GM19239 (cell line): ENCODE results near the gene ERGIC1.
A peak's percentile ranks its signal among the peaks of the same experiment; 100 is the strongest.

Experiments
- DNase-seq: peaks from one replicate; pipeline ENCODE4 v3.0.0; 2011; ENCODE audit warnings: low spot score; ENCODE audit not compliant: insufficient read length
- FAIRE-seq: peaks from 2 replicates; lab custom pipeline; 2011; peaks lifted over from hg19 to GRCh38; lab: Jason Lieb, UNC

ERGIC1 gene

DNA sequence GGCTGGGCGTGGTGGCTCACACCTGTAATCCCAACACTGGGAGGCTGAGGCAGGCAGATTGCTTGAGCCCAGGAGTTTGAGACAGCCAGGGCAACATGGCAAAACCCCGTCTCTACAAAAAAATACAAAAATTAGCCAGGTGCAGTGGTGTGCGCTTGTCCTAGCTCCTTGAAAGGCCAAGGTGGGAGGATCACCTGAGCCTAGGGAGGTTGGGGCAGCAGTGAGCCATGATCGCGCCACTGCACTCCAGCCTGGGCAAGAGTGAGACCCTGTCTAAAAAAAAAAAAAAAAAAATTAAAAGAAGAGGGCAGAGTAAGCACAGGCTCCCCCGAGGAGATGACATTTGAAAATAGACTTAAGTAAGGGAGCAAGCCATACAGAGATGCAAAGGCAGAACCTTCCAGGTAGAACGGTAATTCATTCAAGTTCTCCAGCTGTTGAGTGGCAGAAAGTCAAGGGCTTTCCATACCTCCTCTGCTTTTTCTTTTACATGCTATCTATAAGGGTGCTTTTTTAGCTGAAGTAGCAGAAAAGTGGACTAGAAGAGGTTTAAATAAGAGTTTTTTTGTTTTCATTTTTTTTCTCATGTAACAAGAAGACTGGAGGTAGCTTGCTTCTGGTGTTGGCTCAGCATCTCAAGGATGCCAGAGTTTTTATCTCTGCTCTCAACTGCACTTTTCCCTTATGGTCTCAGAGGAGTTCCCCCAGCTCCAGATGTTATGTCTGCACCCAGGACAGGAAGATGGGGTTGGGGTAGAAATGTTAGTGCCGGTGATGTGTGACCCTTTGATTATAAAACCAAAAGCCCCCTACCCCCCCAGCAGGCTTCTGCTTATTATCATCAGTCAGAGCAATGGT, 40.8 kb downstream of the ERGIC1 start:
- FAIRE-seq (no peak), DNase-seq (no peak)

DNA sequence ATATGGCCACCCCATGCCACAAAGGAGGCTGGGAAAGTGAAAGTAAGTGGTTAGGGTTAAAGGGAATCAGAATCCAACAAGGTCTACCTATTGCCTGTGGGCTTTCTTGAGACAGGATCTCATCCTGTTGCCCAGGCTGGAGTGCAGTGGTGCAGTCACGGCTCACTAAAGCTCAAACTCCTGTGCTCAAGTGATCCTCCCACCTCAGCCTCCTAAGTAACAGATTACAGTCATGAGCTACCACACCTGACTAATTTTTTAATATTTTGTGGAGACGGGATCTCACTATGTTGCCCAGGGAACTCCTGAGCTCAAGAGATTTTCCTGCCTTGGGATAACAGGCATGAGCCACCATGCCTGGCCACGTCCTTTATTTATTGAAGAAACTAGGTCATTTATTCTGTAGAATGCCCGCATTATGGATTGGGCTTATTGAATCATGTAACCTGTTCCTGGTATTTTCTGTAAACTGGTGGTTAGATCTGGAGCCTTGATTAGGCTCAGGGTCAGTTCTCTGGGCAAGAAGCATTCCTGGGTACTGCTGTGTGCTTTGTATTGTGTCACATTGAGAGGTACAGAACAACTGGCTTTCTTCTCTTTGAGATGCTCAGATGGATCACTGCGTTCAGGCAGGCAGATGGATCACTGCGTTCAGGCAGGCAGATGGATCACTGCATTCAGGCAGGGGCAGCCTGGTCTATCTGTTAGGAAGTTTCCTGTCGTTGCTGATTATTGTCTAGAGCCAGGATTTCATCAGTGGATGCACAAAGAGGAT, 41.6 kb downstream of the ERGIC1 start:
- DNase-seq = no peak
- no peak for FAIRE-seq

DNA sequence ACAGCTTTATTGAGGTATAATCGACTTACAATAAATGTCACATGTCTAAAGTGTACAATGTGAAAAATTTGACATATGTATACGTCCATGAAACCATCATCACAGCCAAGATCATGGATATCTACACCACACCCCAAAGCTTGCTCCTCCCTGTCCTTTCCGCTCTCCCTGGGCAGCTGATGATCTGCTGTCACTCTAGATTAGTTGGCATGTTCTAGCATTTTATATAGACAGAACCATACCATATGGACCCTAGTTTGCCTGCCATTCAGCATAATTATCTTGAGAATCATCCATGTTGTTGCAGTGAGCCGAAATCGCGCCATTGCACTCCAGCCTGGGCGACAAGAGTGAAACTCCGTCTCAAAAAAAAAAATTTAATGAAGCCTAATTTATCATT, 42.5 kb downstream of the ERGIC1 start:
- FAIRE-seq (no peak), DNase-seq (no peak)

DNA sequence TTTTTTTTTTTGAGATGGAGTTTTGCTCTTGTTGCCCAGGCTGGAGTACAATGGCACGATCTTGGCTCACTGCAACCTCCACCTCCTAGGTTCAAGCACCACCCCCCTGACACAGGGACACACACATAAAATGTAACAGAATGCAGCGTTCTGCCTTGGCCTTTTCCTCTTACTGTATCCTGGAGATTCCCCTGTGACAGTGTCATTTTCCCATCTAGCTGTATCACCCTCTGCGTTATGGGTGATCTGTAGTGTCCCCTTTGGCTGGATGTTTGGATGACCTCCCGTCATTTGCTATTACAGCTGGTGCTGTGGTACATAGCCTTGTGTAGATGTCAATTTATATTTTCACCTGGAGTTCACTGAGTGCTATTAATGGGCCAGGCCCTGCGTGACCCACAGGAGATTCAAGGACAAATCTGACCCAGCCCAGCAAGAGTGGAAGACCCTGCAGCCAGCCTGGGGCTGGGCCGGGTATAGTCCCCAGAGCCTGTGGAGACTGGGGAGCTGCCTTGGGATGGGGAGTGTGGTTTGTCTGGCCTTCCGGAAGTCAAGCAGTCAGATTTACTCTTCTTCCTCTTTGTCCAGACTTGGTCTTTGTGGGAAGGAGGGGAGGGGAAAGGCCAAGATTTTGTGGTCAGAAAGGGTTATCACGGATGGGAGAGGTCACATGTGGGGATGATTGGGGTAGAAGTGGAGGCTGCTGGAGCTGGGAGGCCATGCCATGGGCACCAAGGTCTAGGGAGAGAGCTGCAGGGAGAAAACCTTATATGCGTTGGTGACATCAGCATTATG, 43.6 kb downstream of the ERGIC1 start:
- no peak for DNase-seq
- FAIRE-seq = no peak

DNA sequence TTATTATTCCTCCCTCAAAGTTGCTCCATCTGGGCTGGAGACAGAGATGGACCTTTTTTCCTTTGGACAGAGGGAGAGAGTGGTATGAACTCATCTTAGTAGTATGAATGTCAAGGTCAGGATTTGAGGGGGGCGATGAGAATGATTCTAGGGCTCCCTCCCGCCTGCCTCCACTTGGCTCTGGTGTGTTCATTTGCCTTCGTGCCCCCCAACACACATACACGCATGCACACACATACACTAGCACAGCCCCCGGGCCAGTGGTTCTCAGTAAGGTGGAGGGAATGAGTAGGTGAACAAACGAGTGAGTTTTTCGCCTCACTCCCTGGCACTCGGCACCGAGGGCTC, 44.5 kb downstream of the ERGIC1 start:
- no peak for DNase-seq
- no peak for FAIRE-seq

DNA sequence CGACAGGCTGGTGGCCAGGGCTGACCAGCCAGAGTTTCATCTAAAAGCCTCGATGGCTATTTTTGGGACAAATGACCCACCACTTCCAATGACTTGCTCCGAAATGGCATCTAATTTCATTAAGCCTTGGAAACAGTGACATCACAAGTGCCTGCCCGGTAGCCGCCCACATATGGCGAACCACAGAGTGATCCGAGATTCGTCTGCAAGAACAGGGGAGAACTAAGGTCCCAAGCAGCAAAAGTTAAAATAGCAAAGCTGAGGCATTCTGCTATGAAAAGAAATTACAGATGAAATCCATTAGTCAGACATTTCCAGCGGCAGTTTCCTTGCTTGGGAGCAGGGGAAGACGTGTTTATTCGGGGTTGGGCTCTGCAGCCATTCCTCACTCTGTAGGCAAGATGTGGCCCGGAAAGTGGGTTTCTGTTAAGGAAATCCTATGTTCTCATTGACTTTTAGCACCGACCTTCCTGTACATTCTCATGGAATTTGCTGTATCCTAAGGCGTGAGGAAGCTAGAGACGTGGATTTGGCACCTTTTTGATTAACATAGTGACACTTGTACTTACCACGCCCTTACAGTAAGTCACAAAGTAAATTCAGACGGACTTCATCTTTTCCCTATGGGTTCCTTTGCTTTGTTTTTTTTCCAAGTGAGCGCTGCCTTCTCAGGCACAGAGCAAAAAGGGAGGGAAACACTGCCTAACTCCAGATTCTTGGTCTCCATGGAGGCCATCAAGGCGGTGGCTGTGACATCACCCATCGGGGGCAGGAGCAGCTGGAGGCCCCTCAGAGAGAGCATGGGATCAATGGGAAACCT, 45.1 kb downstream of the ERGIC1 start:
- DNase-seq = no peak

DNA sequence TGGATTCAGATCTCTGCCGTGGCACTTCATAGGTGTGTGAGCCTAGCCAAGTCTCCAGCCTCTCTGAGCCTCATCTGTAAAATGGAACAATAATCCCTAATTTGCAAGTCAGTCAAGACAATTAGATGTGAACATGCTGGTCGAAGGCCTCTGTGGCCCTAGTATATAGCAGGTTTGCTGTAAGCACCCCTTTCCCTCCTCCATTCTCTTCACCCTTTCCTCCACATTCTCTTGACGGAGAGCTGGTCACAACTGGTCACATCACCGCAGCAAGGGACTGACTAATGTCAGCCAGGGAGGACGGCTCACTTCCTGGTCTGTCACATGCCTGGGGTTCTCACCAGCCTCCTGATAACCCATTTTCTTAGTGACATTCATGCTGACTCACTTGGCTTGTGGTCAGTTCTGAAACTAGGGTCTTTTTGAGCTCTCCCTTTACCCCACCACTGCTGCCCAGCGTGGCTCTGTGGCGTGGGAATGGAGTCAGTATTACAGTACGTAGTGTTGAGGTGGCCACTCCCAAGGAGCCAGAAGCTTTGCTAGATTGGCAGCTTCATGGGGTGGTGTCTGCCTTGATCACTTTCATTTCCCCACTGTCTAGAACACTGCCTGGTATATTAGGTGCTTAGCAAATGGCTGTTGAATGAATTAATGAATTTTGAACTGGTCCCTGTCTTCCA, 47.8 kb downstream of the ERGIC1 start:
- FAIRE-seq = peak; percentile 31

More for the DNA sequence above, 45.1 kb downstream of the ERGIC1 start:
- FAIRE-seq = no peak

DNA sequence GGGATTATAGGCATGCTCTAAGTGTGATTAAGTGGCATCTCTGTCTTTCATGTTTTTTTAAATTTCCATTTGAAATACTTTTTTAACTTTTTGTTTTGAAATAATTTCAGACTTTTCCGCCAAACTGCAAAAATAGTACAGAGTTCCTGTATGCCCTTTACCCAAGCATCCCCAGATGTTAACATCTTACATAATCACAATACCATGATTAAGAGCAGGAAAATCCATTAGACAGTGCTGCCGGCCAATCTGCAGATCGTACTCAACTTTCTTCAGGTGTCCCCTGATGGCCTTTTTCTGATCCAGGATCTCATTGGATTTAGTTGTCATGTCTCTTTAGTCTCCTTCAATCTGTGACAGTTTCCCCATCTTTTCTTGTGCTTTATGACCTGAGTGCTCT, 49.0 kb downstream of the ERGIC1 start:
- DNase-seq (no peak), FAIRE-seq (no peak)

More for the DNA sequence above, 47.8 kb downstream of the ERGIC1 start:
- DNase-seq = peak; percentile 46

DNA sequence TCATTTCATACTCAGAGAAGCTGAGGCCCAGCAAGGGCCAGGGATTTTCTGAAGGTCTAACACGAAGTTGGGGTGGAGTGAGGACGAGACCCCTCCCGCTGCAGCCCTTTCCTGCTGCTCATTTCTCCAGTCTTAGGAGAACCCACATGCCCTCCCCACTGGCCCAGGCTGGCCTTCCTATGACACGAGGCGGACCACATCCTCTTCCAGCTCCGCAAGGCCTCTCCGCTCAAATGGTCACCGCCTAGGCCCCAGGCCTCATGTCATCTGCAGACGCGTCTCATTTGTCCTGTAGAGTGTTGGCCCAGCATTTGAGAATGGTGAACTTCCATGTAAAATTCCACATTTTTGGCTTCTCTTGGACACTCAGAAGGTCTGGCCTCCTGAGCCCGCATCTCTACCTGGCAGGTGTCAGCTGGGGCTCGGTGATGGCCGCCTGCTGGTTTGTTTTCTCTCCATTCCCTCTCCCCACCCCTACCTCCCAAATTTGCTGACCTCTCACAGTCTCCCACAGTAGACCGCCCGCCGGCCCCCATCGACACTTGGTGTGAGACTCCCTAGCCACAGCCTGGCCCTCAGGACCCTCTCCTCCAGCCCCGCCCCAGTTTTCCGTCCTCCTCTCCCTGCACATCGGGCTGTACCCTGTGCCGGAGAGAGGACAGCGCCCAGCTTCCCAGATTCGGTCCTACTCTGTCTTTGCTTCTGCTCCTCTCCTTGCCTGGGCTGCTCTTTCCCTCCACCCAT, 51.7 kb downstream of the ERGIC1 start:
- no peak for FAIRE-seq
- no peak for DNase-seq

DNA sequence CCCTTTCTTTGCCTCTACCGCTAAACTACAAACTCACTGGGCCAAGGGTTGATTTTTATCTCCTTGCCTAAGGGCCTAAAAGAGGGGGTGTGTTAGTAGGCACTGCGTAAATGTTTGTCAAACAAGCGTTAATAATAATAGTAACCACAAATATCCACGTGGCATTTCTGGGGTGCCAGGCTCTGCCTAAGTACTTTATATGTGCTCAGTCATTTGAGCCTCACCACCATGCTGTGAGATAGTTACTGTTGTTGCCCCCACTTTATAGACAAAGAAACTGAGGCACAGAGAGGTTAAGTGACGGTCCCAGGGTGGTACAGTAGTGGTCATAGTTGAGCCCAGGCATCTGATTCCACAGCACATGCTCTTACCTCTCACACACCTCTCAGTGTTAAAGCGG, 52.4 kb downstream of the ERGIC1 start:
- FAIRE-seq (no peak), DNase-seq (no peak)

GRCh38 chr5:172886974-172887501, 53.0 kb downstream of the ERGIC1 start:
- DNase-seq (no peak), FAIRE-seq (no peak)

GRCh38 chr5:172887692-172888091, 53.6 kb downstream of the ERGIC1 start:
- FAIRE-seq = no peak
- no peak for DNase-seq

DNA sequence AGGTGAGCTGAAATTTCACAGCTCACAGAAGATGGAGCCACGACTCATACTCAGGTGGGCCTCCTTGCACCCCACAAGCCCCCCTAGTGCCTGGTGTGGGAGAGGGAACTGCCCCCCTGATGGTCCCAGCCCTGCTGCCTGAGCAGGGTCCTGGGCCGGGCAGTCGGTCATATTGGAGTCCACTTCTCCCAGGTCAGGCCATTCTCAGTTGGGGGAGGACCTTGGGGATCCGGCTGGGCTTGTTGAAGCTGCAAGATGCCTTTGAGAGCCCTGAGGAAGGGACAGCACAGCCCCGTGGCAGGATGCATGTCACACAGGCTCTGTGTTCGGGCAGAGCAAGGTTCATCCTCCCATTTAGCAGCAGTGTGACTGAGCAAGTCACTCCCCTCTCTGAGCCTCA, 56.6 kb downstream of the ERGIC1 start:
- FAIRE-seq = no peak
- DNase-seq = no peak

- DNase-seq (no peak), FAIRE-seq (no peak)
These were observed 57.8 kb downstream of the ERGIC1 start for GRCh38 chr5:172891716-172892421.

GRCh38 chr5:172892713-172893112, 58.7 kb downstream of the ERGIC1 start:
- FAIRE-seq = no peak
- DNase-seq = no peak

DNA sequence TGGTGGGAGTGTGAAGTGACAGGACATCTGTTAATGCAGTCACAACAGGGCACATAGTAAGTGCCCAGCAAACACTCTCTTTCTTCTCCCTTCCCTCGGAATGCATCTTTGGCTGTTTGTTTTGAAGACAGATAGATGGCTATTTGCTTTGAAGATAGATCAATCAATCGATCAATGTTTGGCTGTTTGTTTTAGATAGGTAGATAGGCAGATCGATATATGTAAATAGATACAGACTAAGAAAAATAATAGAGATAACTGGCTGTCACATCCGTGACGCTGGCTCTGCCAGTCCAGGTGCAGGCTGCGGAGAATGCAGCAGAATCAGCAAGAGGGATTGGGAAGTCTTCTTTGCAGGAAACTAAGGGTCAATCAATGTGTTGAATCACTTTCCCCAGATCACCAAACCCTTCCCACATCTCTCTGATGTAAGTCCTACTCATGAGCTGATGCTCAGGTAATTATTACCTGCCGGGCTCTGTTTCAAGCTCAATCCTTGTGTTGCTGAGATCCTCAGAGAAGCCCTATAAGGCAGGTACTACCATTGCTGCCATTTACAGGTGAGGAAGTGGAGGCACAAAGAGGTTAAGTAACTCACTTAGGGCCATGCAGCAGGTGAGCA, 60.8 kb downstream of the ERGIC1 start:
- DNase-seq (no peak), FAIRE-seq (no peak)

DNA sequence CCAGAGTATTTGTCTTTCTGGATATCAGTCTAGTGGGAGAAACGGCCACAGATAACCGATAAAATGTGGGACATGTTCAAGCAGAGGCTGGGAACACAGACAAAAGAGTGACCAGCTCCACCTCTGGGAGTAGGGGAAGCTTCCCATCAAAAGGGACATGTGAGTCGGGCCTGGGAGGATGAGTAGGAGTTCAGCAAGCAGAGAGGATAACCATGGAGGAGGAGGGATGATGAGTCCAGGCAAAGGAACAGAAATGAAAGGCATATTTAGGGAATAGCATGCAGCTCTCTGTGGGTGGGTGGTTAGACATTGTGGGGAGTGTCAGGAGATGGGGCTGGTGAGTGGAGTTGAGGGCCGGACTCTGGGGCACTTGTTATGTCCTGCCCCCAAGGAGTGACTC, 61.5 kb downstream of the ERGIC1 start:
- DNase-seq = no peak
- no peak for FAIRE-seq
